ENCODE data around the gene CRACR2B.

The CRACR2B gene

DNA sequence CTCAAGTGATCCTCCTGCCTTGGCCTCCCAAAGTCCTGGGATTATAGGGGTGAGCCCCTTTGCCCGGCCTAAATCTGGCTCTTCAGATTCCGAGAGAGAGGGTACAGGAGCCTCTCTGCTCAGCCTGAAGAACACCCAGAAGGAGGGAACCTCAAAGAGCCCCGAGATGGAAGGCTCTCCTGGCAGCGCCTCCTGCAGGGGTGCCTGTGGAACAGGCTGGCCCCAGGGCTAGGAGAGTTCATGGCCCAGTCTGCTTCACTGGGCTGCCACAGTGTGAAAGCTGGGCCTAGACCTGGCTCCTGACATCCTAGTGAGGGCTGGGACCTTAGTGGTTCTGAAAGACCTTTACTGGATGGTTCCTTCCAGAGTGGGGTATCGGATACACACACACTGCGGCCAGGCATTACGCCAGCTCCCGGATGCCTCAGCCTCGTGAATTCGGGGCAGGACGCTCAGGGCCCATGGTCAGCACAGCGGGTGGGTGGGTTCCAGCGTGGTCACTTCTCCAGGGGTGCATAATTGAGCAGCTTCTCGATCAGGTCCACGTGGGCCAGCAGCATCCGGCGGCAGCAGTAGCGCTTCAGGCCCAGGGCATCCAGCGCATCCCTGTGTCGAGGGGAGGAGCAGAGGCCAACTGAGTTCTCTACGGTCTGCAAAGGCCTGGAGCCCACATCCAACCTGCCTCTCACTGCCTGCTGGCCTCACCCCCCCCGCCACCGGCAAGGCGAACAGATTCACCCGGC, 12.3 kb downstream of the CRACR2B start:
- DNase-seq, result no peak

GRCh38 chr11:841981-842369, 14.3 kb downstream of the CRACR2B start:
- DNase-seq, result no peak

GRCh38 chr11:842370-843002, 14.8 kb downstream of the CRACR2B start, which contains the start of the genes POLR2L and TSPAN4:
TSS of gene POLR2L (minus strand) at chr11:842529. CDS start at chr11:842508, 21 bp downstream.
TSS of gene TSPAN4 (plus strand) at chr11:842852. CDS start at chr11:850305, 7,453 bp downstream.
- peak; percentile 90 for DNase-seq

DNA sequence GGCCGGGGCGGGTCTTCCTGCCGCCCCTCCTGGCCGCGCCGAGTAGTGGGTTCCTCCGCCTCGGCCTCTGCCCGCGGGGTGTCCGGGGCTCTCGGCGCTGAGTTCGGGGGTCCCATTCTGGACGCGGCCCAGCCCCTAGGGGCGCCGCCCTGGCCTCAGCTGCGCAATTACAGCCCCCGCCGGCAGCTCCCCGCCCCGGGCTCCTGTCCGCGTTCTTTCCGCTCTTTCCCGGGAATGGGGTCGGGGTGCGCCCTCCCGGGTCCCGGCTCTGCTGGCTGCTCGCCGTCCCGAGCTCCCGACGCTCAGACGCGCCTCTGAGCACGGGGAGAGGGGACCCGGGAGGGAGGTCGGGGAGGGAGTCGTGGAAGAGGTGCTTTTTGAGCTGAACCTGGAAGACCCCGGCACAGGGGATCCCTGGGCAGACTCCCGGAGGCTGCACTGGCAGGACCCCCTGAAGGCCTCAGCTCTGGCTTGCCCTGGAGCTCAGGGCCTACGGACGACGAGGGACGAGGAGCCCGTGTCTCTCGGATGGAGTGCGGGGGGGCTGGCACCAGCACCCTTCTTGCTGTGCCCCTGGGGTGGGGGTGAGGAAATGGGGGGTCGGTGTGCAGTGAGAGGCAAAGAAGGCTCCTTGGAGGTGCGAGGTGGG, 15.5 kb downstream of the CRACR2B start:
- DNase-seq, result no peak

DNA sequence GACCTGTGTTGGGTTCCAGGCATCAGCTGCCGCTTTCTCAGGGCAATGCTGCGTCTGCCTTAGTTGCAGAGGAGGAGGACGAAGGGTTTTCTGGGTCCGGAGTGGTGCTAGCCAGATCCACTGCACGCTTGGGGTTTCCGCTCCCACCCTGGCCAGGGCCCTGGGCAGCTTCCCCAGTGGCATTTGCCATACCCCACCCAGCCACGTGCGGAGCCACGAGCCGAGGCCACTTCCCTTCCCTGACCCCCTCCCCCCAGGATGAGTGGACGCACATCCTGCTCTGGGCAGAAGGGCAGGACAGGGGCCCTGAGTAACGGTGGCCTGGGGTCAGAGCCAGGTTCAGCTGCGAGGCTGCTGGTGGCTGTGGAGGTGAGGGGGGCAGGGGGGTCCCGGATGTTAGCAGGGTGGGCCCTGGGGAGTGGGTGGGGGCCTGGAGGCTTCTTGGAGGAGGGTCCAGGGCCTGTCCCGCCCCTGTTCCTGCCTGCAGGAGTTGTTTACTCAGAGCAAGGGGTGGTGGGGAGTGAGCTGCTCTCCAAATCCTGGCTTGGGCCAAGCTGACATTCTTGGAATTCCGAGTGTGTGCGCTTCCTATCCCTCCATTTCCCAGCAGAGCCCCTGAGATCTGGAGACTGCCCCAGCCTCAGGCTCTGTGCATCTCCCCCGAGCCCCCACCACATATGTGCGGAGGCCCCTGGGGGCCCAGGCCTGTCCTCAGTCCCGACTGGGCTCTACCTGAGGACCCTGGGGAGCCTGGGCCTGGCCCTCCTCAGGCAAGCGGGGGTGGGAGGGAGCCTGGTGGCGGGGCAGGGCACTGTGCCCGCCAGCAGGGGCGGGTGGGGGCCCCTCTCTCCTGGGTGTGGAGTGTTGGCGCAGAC, 16.3 kb downstream of the CRACR2B start:
- DNase-seq, result peak; percentile 97

- peak; percentile 89 for DNase-seq
These were observed 17.2 kb downstream of the CRACR2B start for GRCh38 chr11:844693-845644.

- peak; percentile 54 for DNase-seq
These were observed 18.3 kb downstream of the CRACR2B start for GRCh38 chr11:845872-846495.

DNA sequence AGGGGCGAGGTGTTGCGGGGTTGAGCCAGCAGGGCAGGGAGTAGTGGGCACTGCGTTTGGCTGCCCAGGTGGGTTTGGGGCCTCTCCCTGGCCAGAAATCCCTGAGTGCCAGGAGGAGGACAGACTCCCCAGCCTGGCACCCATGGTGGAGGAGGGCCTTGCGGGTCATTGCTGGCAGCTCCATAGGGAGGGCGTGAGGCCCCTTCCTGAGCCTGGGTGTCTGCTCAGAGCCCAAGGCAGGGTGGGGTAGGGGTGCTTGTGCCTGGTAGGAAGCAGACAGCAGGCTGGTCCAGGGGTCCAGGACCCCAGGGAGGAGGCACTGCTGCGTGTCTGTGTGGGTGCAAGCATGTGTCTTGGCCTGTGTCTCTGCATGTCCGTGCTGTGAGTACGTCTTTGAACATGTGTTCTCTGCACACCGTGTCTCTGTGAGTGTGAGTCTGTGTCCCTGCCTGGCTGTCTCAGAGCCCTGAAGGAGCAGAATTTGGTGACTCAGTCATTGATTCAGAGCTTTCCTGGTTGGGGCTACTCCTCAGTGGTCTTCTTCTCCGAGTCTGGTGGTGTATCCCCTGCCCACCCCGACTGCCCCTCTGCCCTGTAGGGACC, 18.9 kb downstream of the CRACR2B start:
- DNase-seq, result peak; percentile 53

DNA sequence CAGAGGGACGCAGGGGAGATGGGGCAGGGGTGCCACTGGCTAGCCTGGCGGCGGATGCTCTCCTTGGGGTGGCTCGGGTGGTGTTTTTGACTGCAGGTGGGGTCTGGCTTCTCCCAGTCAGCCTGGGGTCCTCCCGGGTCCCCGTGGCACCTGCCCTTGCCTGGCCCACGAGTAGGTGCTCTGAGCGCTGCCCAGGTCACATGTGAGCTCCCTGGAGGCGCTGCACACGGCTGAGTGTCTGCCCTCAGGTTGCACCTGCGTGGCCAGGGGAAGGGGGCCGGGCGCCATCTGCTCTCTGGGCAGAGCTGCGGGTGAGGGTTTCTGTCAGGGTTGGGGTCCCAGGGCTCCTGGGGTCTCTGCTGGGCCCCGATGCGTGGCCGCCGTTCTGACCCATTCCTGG, 20.2 kb downstream of the CRACR2B start:
- DNase-seq, result no peak

- peak; percentile 30 for DNase-seq
These were observed 20.7 kb downstream of the CRACR2B start for GRCh38 chr11:848380-848931.

DNA sequence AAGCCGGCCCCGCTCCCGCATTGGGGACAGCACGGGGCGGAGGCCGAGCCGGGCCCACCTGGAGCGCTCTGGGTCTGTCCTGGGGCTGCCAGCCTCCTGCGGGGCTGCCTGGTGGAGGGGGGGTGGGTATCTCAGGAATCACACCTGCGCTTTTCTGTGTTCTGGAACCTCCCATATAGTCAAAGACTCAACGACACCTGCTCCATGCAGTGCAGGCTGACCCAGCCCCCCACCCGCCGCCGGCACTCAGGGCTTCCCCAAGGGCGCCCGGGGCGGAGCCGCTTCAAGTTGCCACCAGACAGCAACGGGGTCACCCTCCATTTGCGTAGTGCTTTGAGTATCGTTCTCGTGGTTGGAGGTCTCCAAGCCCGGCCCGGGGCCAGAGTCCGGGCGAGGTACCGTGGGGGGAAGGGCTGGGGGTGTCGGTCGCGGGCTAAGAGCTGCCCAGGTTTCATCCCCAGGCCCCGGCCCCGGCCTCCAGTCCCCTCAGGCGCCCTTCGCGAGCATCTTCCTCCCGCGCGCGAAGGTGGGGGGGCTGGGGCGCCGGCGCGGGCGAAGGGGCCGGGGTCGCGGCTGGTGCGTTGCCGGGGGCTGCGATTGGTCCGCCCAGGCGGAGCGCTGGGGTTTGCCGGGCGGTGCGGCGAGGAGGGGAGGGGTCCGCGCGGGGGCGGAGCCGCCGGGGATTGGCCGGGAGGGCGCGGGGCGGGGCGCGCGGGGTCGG, 21.5 kb downstream of the CRACR2B start:
- no peak for DNase-seq

- DNase-seq, result no peak
These were observed 22.4 kb downstream of the CRACR2B start for GRCh38 chr11:849951-850774.

GRCh38 chr11:850775-851763, 23.4 kb downstream of the CRACR2B start:
- DNase-seq, result no peak

- no peak for DNase-seq
These were observed 25.0 kb downstream of the CRACR2B start for GRCh38 chr11:852762-853161.

DNA sequence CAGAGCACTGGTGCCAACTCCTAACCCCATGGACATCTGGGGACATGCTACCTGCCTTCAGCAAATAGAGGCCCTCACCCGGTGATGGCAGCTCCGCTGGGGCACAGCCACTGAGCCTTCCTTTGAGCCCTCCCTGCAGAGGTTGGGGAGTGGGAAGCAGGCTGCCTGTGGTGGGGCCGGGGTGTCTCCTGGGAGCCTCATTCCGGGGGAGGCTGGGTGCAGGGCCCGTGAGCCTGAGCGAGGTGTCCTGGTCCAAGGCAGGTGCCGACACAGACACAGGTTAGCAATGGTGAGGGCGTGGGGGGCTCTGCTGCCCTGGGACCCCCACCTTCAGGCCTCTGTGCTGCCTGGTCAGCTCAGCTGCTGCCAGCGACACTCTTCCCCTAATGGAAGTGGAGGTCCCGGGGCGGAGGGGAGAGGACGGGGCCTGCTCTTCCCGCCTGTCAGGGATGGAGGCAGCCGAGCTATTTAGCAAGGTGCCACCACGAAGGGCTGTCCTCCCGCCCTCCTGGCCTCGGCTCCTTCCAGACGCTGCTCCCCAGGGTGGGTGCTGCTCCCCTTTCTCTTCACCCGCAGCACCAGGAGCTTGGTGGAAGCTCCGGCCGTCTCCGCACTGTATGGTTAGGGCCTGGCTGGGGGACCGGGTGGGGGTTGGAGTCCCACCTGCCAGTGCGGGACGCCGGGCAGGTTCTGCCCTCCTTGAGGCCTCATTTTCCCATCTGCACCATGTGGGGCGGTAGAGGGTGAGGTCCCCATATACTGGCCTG, 26.1 kb downstream of the CRACR2B start:
- no peak for DNase-seq

GRCh38 chr11:854601-855329, 27.0 kb downstream of the CRACR2B start:
- DNase-seq, result no peak

Data from fibroblast of skin of right biceps (primary cell).